ENCODE measurements around the gene HOXA3. TPM values are rescaled to one million over a fixed set of nuclear protein-coding genes. Genes with fewer than 3 reads are reported as not detected.

The HOXA3 gene
- total RNA-seq, 1 experiment from 2014 or later = 4.5 TPM

GRCh38 chr7:27193335-27194001, 41.1 kb upstream of the HOXA3 start:
- TF ChIP-seq CTCF (conservative IDR thresholded peaks at IDR 0.05; ENCODE audit: low read depth, low read length) (no peak), EZH2phosphoT487 (IDR thresholded peaks at IDR 0.05; ENCODE audit: borderline replicate concordance, low read length) (no peak), EZH2 (IDR thresholded peaks at IDR 0.05; ENCODE audit: low read length, unreplicated experiment) (no peak)
- Histone ChIP-seq H3K9me3 (ENCODE audit: low read length) (no peaks in the 10 kb centered on the region), H3K36me3 (ENCODE audit: low read depth, low read length) (0 out of 2 replicates have a peak, but pooled peaks cover 6% of the 10 kb centered on the region), H3K4me1 (ENCODE audit: insufficient read depth, low read length) (peaks cover 40% of the 10 kb centered on the region), H4K20me1 (ENCODE audit: low read length) (peaks cover 12% of the 10 kb centered on the region; the same call in 1 of the 2 replicates), H3K4me3 (ENCODE audit: low read length) (peak overlapping the region; percentile 91), H3K79me2 (ENCODE audit: low read length) (peaks cover 100% of the 10 kb centered on the region), H2AFZ (ENCODE audit: low read length) (peak overlapping the region; percentile 36; the same call in 1 of the 2 replicates), H3K27ac (ENCODE audit: low read length) (peak overlapping the region; percentile 97), H3K9me2 (replicated peaks; ENCODE audit: low read length) (no peaks in the 10 kb centered on the region), H3K9ac (ENCODE audit: low read length) (peak overlapping the region; percentile 97), H3F3A (ENCODE audit: low read length, unreplicated experiment) (no peaks in the 10 kb centered on the region), H3K27me3 (ENCODE audit: low read length) (no peaks in the 10 kb centered on the region), H3K4me2 (ENCODE audit: low read length) (peak overlapping the region; percentile 99)
- POLR2A ChIA-PET (ENCODE audit: unreplicated experiment) = interaction anchor here (0.7 kb wide), 1 partner anchor 9 kb away, joined by 7 read pairs; the partner anchor contains the start of gene HOXA11
- ATAC-seq = no peak
- intact Hi-C loops (cut with micrococcal nuclease) = no loop called here
- CTCF ChIA-PET = no interaction called here
- peak; percentile 46 for DNase-seq
- BruUV-seq (replicated peaks) = TSS peak; percentile 25

DNA sequence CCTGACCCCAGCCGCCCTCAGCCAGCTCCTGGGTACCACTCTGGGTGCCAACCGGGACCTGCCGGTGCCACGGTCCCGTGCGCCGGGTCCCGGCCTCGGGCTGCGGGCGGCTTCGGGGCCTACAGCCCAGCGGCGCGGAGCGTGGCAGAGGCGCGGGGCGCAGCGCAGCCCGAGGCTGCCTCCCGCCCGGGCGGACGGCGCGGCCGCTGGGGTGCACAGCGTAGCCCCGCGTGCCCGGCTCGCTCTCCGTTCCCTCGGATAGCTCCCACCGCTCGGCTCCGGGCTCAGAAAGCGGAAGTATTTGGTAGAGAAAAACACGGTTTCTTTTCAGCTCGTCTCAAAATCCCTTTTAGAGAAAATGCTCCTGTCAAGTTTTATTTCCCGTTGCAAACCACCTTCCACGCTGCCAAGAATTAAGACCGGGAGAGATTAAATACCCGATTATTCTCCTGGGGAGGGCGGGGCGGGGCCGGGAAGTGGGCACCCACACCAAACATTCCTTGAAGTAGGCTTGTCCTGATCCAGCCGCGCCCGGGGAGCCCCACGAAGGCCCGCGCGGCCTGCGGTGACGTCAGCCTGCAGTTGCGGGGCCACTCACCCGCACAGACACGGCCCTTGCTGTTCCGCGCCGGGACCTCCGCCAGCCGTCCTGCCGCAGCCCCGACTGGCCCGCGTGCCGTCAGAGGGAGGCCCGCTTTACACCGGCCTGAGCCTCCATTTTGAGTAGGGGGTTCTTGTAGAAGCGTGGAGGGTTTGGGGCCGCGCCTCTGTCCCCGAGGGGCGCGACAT, 40.4 kb upstream of the HOXA3 start:
- no peaks in the 10 kb centered on the region for H3F3A ChIP-seq (ENCODE audit: low read length, unreplicated experiment)
- ATAC-seq (peak; percentile 1), DNase-seq (peak; percentile 54)
- BruUV-seq (replicated peaks) = no TSS peak
- H3K4me2 ChIP-seq (ENCODE audit: low read length) = peak overlapping the region; percentile 99
- POLR2A ChIA-PET (ENCODE audit: unreplicated experiment) = interaction anchor here (0.5 to 0.6 kb wide), 2 partner anchors 24 to 469 kb away, joined by 4 to 9 read pairs; no protein-coding TSS in a partner anchor
- intact Hi-C loops (cut with micrococcal nuclease) = no loop called here
- no peaks in the 10 kb centered on the region for H3K27me3 ChIP-seq (ENCODE audit: low read length)
- H3K9ac ChIP-seq (ENCODE audit: low read length) = peak overlapping the region; percentile 97
- peak overlapping the region; percentile 91 for H3K4me3 ChIP-seq (ENCODE audit: low read length)
- H3K79me2 ChIP-seq (ENCODE audit: low read length) = peaks cover 100% of the 10 kb centered on the region
- peaks cover 12% of the 10 kb centered on the region; the same call in 1 of the 2 replicates for H4K20me1 ChIP-seq (ENCODE audit: low read length)
- no peaks in the 10 kb centered on the region for H3K9me2 ChIP-seq (replicated peaks; ENCODE audit: low read length)
- no peaks in the 10 kb centered on the region for H3K9me3 ChIP-seq (ENCODE audit: low read length)
- H3K27ac ChIP-seq (ENCODE audit: low read length) = peak overlapping the region; percentile 97
- H2AFZ ChIP-seq (ENCODE audit: low read length) = peak overlapping the region; percentile 36; the same call in 1 of the 2 replicates
- TF ChIP-seq EZH2 (IDR thresholded peaks at IDR 0.05; ENCODE audit: low read length, unreplicated experiment) (no peak), EZH2phosphoT487 (IDR thresholded peaks at IDR 0.05; ENCODE audit: borderline replicate concordance, low read length) (no peak), CTCF (conservative IDR thresholded peaks at IDR 0.05; ENCODE audit: low read depth, low read length) (no peak)
- H3K36me3 ChIP-seq (ENCODE audit: low read depth, low read length) = 0 out of 2 replicates have a peak, but pooled peaks cover 3% of the 10 kb centered on the region
- peaks cover 40% of the 10 kb centered on the region for H3K4me1 ChIP-seq (ENCODE audit: insufficient read depth, low read length)
- CTCF ChIA-PET = no interaction called here

Data from PC-3 (cell line).